GM21528 (cell line): ENCODE data around the gene ALDH3B1.
A peak's percentile ranks its signal among the peaks of the same experiment; 100 is the strongest.

Experiments used
- ATAC-seq: cut with Tn5 transposase; IDR thresholded peaks from one replicate; pipeline ENCODE4 v1.9.1; 2021; ENCODE audit warnings: mild to moderate bottlenecking, moderate library complexity; ENCODE audit not compliant: unreplicated experiment, low FRiP score

The ALDH3B1 gene

GRCh38 chr11:68027667-68028066 lies 17.5 kb downstream of the ALDH3B1 start:
- ATAC-seq: no peak

- ATAC-seq: no peak
These were observed 18.8 kb downstream of the ALDH3B1 start for GRCh38 chr11:68028802-68029545.

GRCh38 chr11:68030318-68031143 lies 20.4 kb downstream of the ALDH3B1 start, which contains the start of gene NDUFS8:
Gene NDUFS8, plus strand, starts transcription at chr11:68030681. Its CDS starts 1,471 bp downstream, at chr11:68032152.
- ATAC-seq: peak; percentile 80

- ATAC-seq: no peak
These were observed 21.0 kb downstream of the ALDH3B1 start for GRCh38 chr11:68031144-68031464.

GRCh38 chr11:68032003-68032402 lies 21.9 kb downstream of the ALDH3B1 start:
- no peak for ATAC-seq

GRCh38 chr11:68032997-68033707 lies 23.0 kb downstream of the ALDH3B1 start:
- ATAC-seq: no peak

GRCh38 chr11:68033708-68034045 lies 23.6 kb downstream of the ALDH3B1 start:
- ATAC-seq: no peak

- no peak for ATAC-seq
These were observed 25.2 kb downstream of the ALDH3B1 start for GRCh38 chr11:68035266-68035876.

GRCh38 chr11:68036141-68036716 lies 26.1 kb downstream of the ALDH3B1 start:
- ATAC-seq: no peak

- ATAC-seq: no peak
These were observed 26.7 kb downstream of the ALDH3B1 start for GRCh38 chr11:68036717-68037239.

GRCh38 chr11:68037411-68038225 lies 27.5 kb downstream of the ALDH3B1 start:
- ATAC-seq: no peak

- no peak for ATAC-seq
These were observed 28.1 kb downstream of the ALDH3B1 start for GRCh38 chr11:68038226-68038717.

- ATAC-seq: no peak
These were observed 28.8 kb downstream of the ALDH3B1 start, which contains the start of gene TCIRG1 for GRCh38 chr11:68038718-68039525. Gene TCIRG1, plus strand, starts transcription at chr11:68039025. Its CDS starts 2,247 bp downstream, at chr11:68041272.

- ATAC-seq: no peak
These were observed 29.5 kb downstream of the ALDH3B1 start for GRCh38 chr11:68039526-68040086.

- peak; percentile 42 for ATAC-seq
These were observed 30.2 kb downstream of the ALDH3B1 start for GRCh38 chr11:68040101-68040956.

- ATAC-seq: no peak
These were observed 30.9 kb downstream of the ALDH3B1 start for GRCh38 chr11:68040957-68041591.
